CD4-positive, CD25-positive, alpha-beta regulatory T cell (primary cell): ENCODE data around the gene NUP88. TPM values are rescaled to one million over a fixed set of nuclear protein-coding genes. Genes with fewer than 3 reads are reported as not detected.
A peak's percentile ranks its signal among the peaks of the same experiment; 100 is the strongest.

Source experiments
- ATAC-seq, 2 donors: fragments of 150-1000 bp; cut with Tn5 transposase; one replicate each; pipeline ENCODE4 v1.10.0; 2021; ENCODE audit warnings: low read depth in 2 of 2, moderate number of reproducible peaks in 2 of 2, moderate library complexity in 1 of 2
- DNase-seq, 3 donors: peaks; one replicate each; pipeline versions ENCODE4 v3.0.0 to v3.0.0-alpha.2; 2012 to 2022; ENCODE audit warnings: mixed read lengths in 1 of 3
- H3K27ac ChIP-seq: one replicate; pipeline ENCODE4 v1.7.0; 2013; ENCODE audit warnings: mild to moderate bottlenecking, low read length; ENCODE audit not compliant: insufficient read depth, poor library complexity, severe bottlenecking
- H3K27me3 ChIP-seq: one replicate; pipeline ENCODE4 v1.7.0; 2013; ENCODE audit warnings: low read length; ENCODE audit not compliant: control insufficient read depth, insufficient read depth
- H3K36me3 ChIP-seq: one replicate; pipeline ENCODE4 v1.7.0; 2013; ENCODE audit warnings: mild to moderate bottlenecking, low read length, moderate library complexity; ENCODE audit not compliant: control insufficient read depth, insufficient read depth
- H3K4me1 ChIP-seq: 2 replicates; pipeline ENCODE4 v1.7.0; 2013; ENCODE audit warnings: mild to moderate bottlenecking, low read length; ENCODE audit not compliant: insufficient read depth, control insufficient read depth, poor library complexity, severe bottlenecking
- H3K4me3 ChIP-seq: one replicate; pipeline ENCODE4 v1.7.0; 2013; ENCODE audit warnings: low read depth, mild to moderate bottlenecking, low read length, moderate library complexity
- H3K9me3 ChIP-seq, 2 experiments: 1 replicate in 1 of 2; 2 replicates in 1 of 2; pipeline ENCODE4 v1.7.0; 2013; ENCODE audit warnings: low read length in 2 of 2, mild to moderate bottlenecking in 1 of 2, moderate library complexity in 1 of 2; ENCODE audit not compliant: control insufficient read depth in 2 of 2
- H3K27ac Mint-ChIP-seq, 3 donors: one replicate each; pipeline ENCODE4 v1.8.0; 2020 to 2022; ENCODE audit warnings: mild to moderate bottlenecking in 3 of 3, mixed read lengths in 3 of 3, moderate library complexity in 2 of 3
- H3K27me3 Mint-ChIP-seq: one replicate; pipeline ENCODE4 v1.8.0; 2022; ENCODE audit warnings: mild to moderate bottlenecking, mixed read lengths
- H3K36me3 Mint-ChIP-seq: one replicate; pipeline ENCODE4 v1.8.0; 2020; ENCODE audit warnings: mixed read lengths
- H3K4me1 Mint-ChIP-seq, 4 donors: one replicate each; pipeline ENCODE4 v1.8.0; 2020 to 2022; ENCODE audit warnings: mixed read lengths in 4 of 4, mild to moderate bottlenecking in 1 of 4
- H3K4me3 Mint-ChIP-seq, 4 donors: one replicate each; pipeline ENCODE4 v1.8.0; 2020 to 2022; ENCODE audit warnings: mild to moderate bottlenecking in 4 of 4, mixed read lengths in 4 of 4, moderate library complexity in 3 of 4
- H3K9me3 Mint-ChIP-seq, 7 donors: one replicate each; pipeline ENCODE4 v1.8.0; 2020 to 2022; ENCODE audit warnings: mixed read lengths in 7 of 7, mild to moderate bottlenecking in 3 of 7, moderate library complexity in 2 of 7
- polyA plus RNA-seq, 4 donors: library from polyadenylated mRNA; unstranded; fragments of 300-500 nt; fragmentation: Illumina TruSeq; gene quantifications; one replicate each; pipeline ENCODE4 v1.2.3, GENCODE V29; 2021
- total RNA-seq: library from RNA; stranded (reverse); gene quantifications from one replicate; pipeline ENCODE4 v1.2.3, GENCODE V29; 2022

NUP88 gene
- total and polyA plus RNA-seq, 5 donors from 2014 or later: 86.5 to 130 (median 113) TPM

GRCh38 chr17:5354310-5354709 is 65.2 kb downstream of the NUP88 start:
- Histone ChIP-seq H3K9me3 (no peaks in the 10 kb centered on the region), H3K36me3 (peaks cover 83% of the 10 kb centered on the region), H3K27ac (no peak overlapping the region), H3K4me3 (no peak overlapping the region), H3K27me3 (no peaks in the 10 kb centered on the region), H3K4me1 (no peaks in the 10 kb centered on the region)
- Mint-ChIP-seq H3K4me3 (no peak overlapping the region), H3K9me3 (no peaks in the 10 kb centered on the region), H3K4me1 (peaks cover 0 to 6% (median 0%) of the 10 kb centered on the region in 4 donors), H3K27me3 (no peaks in the 10 kb centered on the region), H3K36me3 (peaks cover 36% of the 10 kb centered on the region), H3K27ac (no peak overlapping the region)
- no peak for DNase-seq
- no peak for ATAC-seq

- Histone ChIP-seq H3K4me3 (no peak overlapping the region), H3K27ac (no peak overlapping the region), H3K27me3 (no peaks in the 10 kb centered on the region), H3K36me3 (peaks cover 84% of the 10 kb centered on the region), H3K4me1 (no peaks in the 10 kb centered on the region), H3K9me3 (no peaks in the 10 kb centered on the region)
- H3K9me3 Mint-ChIP-seq: no peaks in the 10 kb centered on the region
- peak overlapping the region in 2 of 3 donors; percentile 21 to 27 for H3K27ac Mint-ChIP-seq
- DNase-seq: no peak
- H3K36me3 Mint-ChIP-seq: peaks cover 42% of the 10 kb centered on the region
- no peaks in the 10 kb centered on the region for H3K27me3 Mint-ChIP-seq
- no peak overlapping the region for H3K4me3 Mint-ChIP-seq
- no peak for ATAC-seq
- H3K4me1 Mint-ChIP-seq: peaks cover 0 to 9% (median 1%) of the 10 kb centered on the region in 4 donors
These were observed 66.7 kb downstream of the NUP88 start for GRCh38 chr17:5352681-5353289.

GRCh38 chr17:5344914-5345313 is 74.5 kb downstream of the NUP88 start:
- peaks cover 0 to 12% (median 3%) of the 10 kb centered on the region in 4 donors for H3K4me1 Mint-ChIP-seq
- H3K4me3 Mint-ChIP-seq: no peak overlapping the region
- H3K9me3 Mint-ChIP-seq: no peaks in the 10 kb centered on the region

More at GRCh38 chr17:5344914-5345313, 74.5 kb downstream of the NUP88 start:
- Mint-ChIP-seq H3K27me3 (no peaks in the 10 kb centered on the region), H3K27ac (no peak overlapping the region), H3K36me3 (peaks cover 22% of the 10 kb centered on the region)
- H3K4me3 ChIP-seq: no peak overlapping the region
- H3K9me3 ChIP-seq: no peaks in the 10 kb centered on the region
- H3K36me3 ChIP-seq: peaks cover 43% of the 10 kb centered on the region
- no peak overlapping the region for H3K27ac ChIP-seq
- H3K27me3 ChIP-seq: no peaks in the 10 kb centered on the region
- no peaks in the 10 kb centered on the region for H3K4me1 ChIP-seq
- DNase-seq (no peak), ATAC-seq (no peak)

Other genes with a start within 250 kb of the NUP88 start
- 3.1 TPM for gene ZNF594, start 227.8 kb downstream of the NUP88 start, total RNA-seq
- gene ZNF594, start 227.8 kb downstream of the NUP88 start, polyA plus RNA-seq: 1 to 10 TPM in 3 of 4 donors, under 1 TPM in 1; 0.86 to 2.4 (median 1.8) TPM
- not detected for gene SCIMP, start 184.8 kb downstream of the NUP88 start, total RNA-seq
- 1 to 10 TPM in 1 of 4 donors, under 1 TPM in 3; 0.19 to 1.2 (median 0.29) TPM for gene SCIMP, start 184.8 kb downstream of the NUP88 start, polyA plus RNA-seq
- 45.5 TPM for gene RABEP1, start 137.4 kb downstream of the NUP88 start, total RNA-seq
- gene RABEP1, start 137.4 kb downstream of the NUP88 start, polyA plus RNA-seq: 10 to 100 TPM; 23.7 to 29.0 (median 26.7) TPM
- 79.3 TPM for gene RPAIN, start 520 bp upstream of the NUP88 start, total RNA-seq
- 10 to 100 TPM; 32.3 to 39.1 (median 35.2) TPM for gene RPAIN, start 520 bp upstream of the NUP88 start, polyA plus RNA-seq
- 58.4 TPM for gene C1QBP, start 19.5 kb upstream of the NUP88 start, total RNA-seq
- 100 to 1,000 TPM; 226 to 285 (median 258) TPM for gene C1QBP, start 19.5 kb upstream of the NUP88 start, polyA plus RNA-seq
- gene DHX33, start 49.3 kb upstream of the NUP88 start, total RNA-seq: 8.7 TPM
- 1 to 10 TPM in 1 of 4 donors, under 1 TPM in 3; 0.60 to 1.1 (median 0.76) TPM for gene DHX33, start 49.3 kb upstream of the NUP88 start, polyA plus RNA-seq
- 70.0 TPM for gene DERL2, start 66.5 kb upstream of the NUP88 start, total RNA-seq
- gene DERL2, start 66.5 kb upstream of the NUP88 start, polyA plus RNA-seq: 10 to 100 TPM; 73.2 to 95.0 (median 78.7) TPM
- 16.5 TPM for gene MIS12, start 66.9 kb upstream of the NUP88 start, total RNA-seq
- 10 to 100 TPM in 3 of 4 donors, 1 to 10 TPM in 1; 9.8 to 19.6 (median 12.7) TPM for gene MIS12, start 66.9 kb upstream of the NUP88 start, polyA plus RNA-seq
- 279 TPM for gene NLRP1, start 164.8 kb upstream of the NUP88 start, total RNA-seq
- 10 to 100 TPM; 25.5 to 33.2 (median 30.7) TPM for gene NLRP1, start 164.8 kb upstream of the NUP88 start, polyA plus RNA-seq